Omental fat pad (tissue), 4 donors: ENCODE data around the gene TIMM22. TPM values are rescaled to one million over a fixed set of nuclear protein-coding genes. Genes with fewer than 3 reads are reported as not detected.
"Not testable (repeated sequence)": the region's sequence is repeated elsewhere in the genome, so short reads cannot be mapped to it uniquely, and the experiment has no call there.

Experiments
- ATAC-seq: fragments of 150-250 bp; one replicate; pipeline ENCODE4 v1.9.1; 2016; ENCODE audit warnings: mild to moderate bottlenecking, moderate library complexity; ENCODE audit not compliant: low FRiP score
- DNase-seq: peaks from one replicate; pipeline ENCODE4 v3.0.0-alpha.2; 2019; ENCODE audit warnings: low spot score
- CTCF ChIP-seq, 3 donors: fragments of 450-650 bp; IDR thresholded peaks; one replicate each; pipeline ENCODE4 v1.5.1; 2016 to 2017; ENCODE audit warnings: antibody characterized with exemption in 3 of 3, mild to moderate bottlenecking in 3 of 3, moderate library complexity in 2 of 3
- total RNA-seq, 4 donors: library from RNA; depleted of rRNA; stranded (reverse); fragments of >200 nt; gene quantifications; one replicate each; pipeline ENCODE4 v1.1.0, GENCODE V29; 2016

The TIMM22 gene
- total RNA-seq, 4 donors from 2014 or later = 10.9 to 18.3 (median 13.4) TPM

- no peak for TF ChIP-seq CTCF (IDR thresholded peaks at IDR 0.05)
- DNase-seq (no peak), ATAC-seq (no peak)
Observed at GRCh38 chr17:964876-965275, 32.1 kb upstream of the TIMM22 start.

- no peak for TF ChIP-seq CTCF (IDR thresholded peaks at IDR 0.05)
- ATAC-seq (no peak), DNase-seq (no peak)
Observed at GRCh38 chr17:965311-965989, 31.5 kb upstream of the TIMM22 start.

- DNase-seq = no peak
- no peak for TF ChIP-seq CTCF (IDR thresholded peaks at IDR 0.05)
- no peak for ATAC-seq
Observed at GRCh38 chr17:967122-967521, 29.8 kb upstream of the TIMM22 start.

- TF ChIP-seq CTCF (IDR thresholded peaks at IDR 0.05) = no peak
- ATAC-seq = peak; percentile 78
Observed at GRCh38 chr17:968812-969730, 27.9 kb upstream of the TIMM22 start.

GRCh38 chr17:969811-970355 is 27.0 kb upstream of the TIMM22 start:
- peak; percentile 13 for ATAC-seq
- no peak for TF ChIP-seq CTCF (IDR thresholded peaks at IDR 0.05)
- DNase-seq = no peak

More at GRCh38 chr17:968812-969730, 27.9 kb upstream of the TIMM22 start:
- no peak for DNase-seq

GRCh38 chr17:970364-970763 is 26.6 kb upstream of the TIMM22 start:
- DNase-seq (no peak), ATAC-seq (no peak)
- no peak for TF ChIP-seq CTCF (IDR thresholded peaks at IDR 0.05)

- not testable (repeated sequence) for DNase-seq, ATAC-seq
Observed at GRCh38 chr17:971861-972260, 25.1 kb upstream of the TIMM22 start.
